ENCODE measurements around the gene TPH2.

The TPH2 gene

DNA sequence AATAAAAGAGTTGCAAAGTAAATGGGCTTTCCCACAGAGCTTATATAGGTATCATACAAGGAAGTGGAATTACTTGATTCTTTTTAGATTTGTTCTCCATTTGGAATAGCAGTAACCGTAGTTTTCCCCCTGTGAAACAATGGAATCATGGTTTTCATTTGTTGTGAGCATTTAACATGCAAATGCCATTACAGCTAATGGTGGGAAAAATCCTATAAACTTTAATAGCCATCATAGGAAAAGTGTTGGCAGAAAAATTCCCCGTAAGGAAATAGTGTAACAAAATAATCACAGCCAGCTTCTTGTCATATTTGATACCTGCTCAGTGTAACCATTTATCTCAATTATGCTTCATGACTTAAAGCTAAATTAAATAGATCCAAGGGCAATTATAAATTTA lies 95.3 kb downstream of the TPH2 start:
- no peak for DNase-seq (ENCODE audit: low read depth, low spot score)

DNA sequence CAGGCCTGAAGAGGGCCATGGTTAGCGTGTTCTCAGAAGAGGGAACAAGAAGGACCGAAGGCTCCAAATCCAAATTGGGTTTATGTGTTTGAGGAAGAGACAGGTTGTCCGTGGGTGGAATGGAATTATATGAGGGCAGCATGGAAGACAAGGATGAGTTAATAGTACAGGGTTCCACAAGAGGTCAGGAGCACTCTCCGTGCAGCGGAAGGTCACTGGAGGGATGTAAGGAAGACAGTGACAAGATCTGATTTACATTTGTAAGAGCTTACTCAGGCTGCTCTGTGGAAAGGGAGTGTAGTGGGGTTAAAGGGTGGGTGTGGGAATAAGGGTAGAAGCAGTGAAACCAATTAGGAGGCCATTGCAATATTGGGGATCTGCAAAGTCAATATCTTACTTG lies 97.0 kb downstream of the TPH2 start:
- no peak for DNase-seq (ENCODE audit: low read depth, low spot score)

- no peak for DNase-seq (ENCODE audit: low read depth, low spot score)
These were observed 97.7 kb downstream of the TPH2 start for GRCh38 chr12:72036393-72036792.

- DNase-seq (ENCODE audit: low read depth, low spot score) = no peak
These were observed 98.6 kb downstream of the TPH2 start for GRCh38 chr12:72037006-72037795.

GRCh38 chr12:72041811-72042210 lies 103.2 kb downstream of the TPH2 start:
- DNase-seq (ENCODE audit: low read depth, low spot score) = no peak

DNA sequence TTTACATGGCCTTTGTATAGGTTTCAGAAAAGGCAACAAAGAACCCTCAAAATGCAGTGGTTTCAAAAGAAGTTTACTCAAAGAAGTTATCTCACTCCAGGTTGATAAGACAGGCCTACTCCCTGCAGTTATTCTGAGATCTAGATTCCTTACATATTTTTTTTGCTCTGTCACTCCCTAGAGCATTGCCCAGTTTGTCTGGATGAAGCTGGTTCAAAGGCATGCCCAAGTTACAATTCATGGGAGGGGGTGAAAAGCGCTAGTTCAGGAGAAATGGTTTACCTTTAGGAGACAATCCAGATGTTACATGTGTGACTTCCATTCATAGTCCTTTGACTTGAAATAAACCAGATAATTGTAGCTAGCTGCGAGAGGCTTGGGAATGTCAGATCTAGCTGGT lies 115.0 kb downstream of the TPH2 start:
- no peak for DNase-seq (ENCODE audit: low read depth, low spot score)

- no peak for DNase-seq (ENCODE audit: low read depth, low spot score)
These were observed 115.9 kb downstream of the TPH2 start for GRCh38 chr12:72054511-72054910.

- DNase-seq (ENCODE audit: low read depth, low spot score) = no peak
These were observed 118.8 kb downstream of the TPH2 start for GRCh38 chr12:72057330-72057914.

- no peak for DNase-seq (ENCODE audit: low read depth, low spot score)
These were observed 124.4 kb downstream of the TPH2 start for GRCh38 chr12:72063073-72063472.

DNA sequence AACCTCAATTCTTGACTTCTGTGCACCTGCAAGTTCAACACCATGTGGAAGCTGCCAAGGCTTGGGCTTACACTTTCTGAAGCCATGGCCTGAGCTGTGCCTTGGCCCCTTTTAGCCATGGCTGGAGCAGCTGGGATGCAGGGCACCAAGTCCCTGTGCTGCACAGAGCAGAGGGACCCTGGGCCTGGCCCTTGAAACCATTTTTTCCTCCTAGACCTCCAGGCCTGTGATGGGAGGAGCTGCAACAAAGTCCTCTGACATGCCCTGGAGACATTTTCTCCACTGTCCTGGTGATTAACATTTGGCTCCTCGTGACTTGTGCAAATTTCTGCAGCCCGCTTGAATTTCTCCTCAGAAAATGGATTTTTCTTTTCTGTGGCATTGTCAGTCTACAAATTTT lies 132.4 kb downstream of the TPH2 start:
- DNase-seq (ENCODE audit: low read depth, low spot score) = no peak

GRCh38 chr12:72072592-72073212 lies 134.1 kb downstream of the TPH2 start:
- DNase-seq (ENCODE audit: low read depth, low spot score) = no peak

DNA sequence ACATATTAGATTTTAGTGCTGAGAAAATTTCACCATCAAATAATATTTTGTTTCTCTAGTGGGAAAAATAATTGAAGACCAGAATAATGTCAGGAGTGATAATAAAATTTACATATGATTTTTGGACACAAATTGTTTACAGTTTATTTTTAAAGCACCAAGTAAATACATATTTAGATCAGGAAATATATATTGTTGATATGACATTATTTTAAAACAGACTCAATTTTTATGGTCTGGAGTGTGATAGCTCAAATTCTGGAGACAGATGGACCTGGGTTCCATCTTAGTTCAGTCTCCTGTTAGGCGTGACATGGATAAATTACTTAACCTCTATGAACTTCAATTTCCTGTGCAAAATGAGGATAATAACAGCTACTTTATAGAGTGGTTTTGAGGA lies 135.4 kb downstream of the TPH2 start:
- no peak for DNase-seq (ENCODE audit: low read depth, low spot score)

DNA sequence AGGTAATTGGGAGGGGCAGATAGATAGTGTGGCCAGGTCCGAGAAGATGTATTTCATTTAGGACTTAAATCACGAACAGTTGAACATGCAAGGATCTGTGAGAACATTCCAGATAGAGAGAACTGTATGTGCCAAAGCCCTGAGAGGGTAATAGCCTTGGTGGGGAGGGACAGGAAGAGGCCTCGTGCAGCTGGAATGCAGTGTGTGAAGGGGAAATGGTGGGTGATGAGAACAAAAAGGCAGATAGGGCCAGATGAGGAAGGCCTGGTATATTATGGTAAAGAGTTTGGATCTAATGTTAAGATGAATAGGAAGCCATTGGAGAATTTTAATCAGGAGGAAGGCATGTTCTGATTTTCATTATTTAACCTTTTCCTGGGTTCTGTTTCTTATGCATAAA lies 136.3 kb downstream of the TPH2 start:
- no peak for DNase-seq (ENCODE audit: low read depth, low spot score)

DNA sequence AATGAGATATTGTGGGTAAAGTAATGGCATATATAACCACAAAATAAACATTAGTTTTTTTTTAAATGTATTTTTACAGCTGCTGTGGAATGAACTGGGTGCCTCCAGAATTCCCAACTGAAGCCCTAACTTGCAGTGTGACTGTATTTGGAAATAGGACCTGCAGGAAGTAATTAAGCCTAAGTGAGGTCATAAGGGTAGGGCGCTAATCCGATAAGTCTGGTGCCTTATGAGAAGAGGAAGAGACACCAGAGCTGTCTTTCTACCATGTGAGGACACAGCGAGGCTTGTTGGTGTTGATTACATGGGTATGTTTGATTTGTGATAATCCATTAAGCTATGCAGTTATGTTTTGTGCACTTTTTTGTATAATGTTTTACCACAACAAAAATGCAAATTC lies 136.8 kb downstream of the TPH2 start:
- no peak for DNase-seq (ENCODE audit: low read depth, low spot score)

DNA sequence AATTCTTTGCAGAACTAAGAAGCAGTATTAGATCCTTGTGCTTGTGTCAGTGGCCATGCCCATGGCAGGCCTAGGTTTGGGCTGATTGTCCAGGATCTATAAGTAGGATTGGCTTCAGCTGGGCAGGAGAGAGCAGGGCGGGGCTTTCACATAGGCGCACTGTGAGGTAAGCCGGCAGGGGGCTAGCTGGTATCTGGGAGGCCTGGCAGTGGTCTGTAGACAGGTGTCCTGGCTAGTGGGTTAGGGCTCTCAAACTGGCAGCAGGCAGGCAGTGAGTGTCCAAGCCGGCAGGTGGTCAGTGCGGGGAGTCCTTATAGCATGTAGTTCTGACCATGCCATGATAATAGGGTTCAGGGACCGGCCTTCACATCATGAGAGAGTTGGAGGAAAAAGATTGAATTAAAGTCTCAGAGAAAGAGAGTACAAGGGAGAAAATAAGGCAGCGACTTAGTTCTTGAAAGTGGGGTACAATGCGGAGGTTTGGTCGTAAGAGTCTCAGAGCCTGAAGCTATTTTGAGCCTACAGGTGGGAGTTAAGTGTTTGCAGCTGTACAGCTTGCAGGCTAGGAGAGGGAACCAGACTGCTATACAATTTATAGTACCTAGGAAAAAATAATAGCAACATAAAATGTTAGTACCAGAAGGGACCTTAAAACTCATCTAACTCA lies 137.4 kb downstream of the TPH2 start:
- no peak for DNase-seq (ENCODE audit: low read depth, low spot score)

DNA sequence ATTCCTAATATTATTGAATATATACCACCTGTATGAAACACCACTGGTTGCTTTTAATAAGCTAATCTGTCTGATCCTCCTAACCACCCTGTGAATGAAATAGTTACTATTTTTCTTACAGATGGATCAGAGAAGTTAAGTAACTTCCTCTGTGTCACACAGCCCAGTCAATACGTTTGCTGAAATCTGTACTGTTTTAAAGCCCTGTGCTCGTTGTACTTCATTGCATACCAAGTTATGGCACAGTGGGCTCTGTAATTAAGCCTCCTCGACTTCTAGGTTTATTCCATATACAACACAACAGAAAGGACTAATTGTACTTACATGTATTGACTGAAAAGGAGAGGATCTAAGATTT lies 137.9 kb downstream of the TPH2 start:
- no peak for DNase-seq (ENCODE audit: low read depth, low spot score)

GRCh38 chr12:72077111-72077820 lies 138.6 kb downstream of the TPH2 start:
- no peak for DNase-seq (ENCODE audit: low read depth, low spot score)

DNA sequence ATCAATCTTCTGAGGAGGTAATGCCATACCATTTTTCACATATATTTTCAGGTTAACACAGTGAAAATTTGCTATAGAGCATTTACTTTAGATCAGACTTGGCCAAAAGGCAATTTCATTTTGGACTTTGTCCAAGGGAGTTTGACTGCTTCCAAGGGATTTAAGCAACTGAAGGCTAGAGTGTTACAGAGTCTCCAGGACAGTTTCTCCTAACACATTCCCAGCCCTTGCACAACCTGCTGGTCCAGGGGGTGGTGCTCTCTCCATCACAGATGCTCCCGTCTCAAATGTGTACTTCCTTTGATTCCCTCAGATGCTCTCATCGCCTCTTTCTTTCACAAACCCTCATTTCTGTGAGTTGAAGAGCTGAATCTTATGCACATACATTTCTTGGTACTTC lies 143.1 kb downstream of the TPH2 start:
- no peak for DNase-seq (ENCODE audit: low read depth, low spot score)
